Stimulated activated CD4-positive, alpha-beta T cell treated with anti-CD3 and anti-CD28 coated beads, TNF-alpha, amount 100 ng/mL, for 1 hour (primary cell): ENCODE results near the gene SPEM2.

Source experiments
- DNase-seq, 3 donors: peaks; one replicate each; pipeline ENCODE4 v3.0.0-alpha.2; 2020; ENCODE audit warnings: low read depth in 3 of 3, low spot score in 1 of 3

SPEM2 gene

GRCh38 chr17:7403977-7404736 is 21.3 kb upstream of the SPEM2 start, which contains the start of gene TMEM256:
TSS of gene TMEM256 (minus strand) at chr17:7404097. CDS start at chr17:7404084, 13 bp downstream.
- peak; percentile 84 to 91 (median 86) for DNase-seq

GRCh38 chr17:7404737-7405349 is 20.6 kb upstream of the SPEM2 start:
- DNase-seq: peak in 2 of 3 donors; percentile 40 to 53

DNA sequence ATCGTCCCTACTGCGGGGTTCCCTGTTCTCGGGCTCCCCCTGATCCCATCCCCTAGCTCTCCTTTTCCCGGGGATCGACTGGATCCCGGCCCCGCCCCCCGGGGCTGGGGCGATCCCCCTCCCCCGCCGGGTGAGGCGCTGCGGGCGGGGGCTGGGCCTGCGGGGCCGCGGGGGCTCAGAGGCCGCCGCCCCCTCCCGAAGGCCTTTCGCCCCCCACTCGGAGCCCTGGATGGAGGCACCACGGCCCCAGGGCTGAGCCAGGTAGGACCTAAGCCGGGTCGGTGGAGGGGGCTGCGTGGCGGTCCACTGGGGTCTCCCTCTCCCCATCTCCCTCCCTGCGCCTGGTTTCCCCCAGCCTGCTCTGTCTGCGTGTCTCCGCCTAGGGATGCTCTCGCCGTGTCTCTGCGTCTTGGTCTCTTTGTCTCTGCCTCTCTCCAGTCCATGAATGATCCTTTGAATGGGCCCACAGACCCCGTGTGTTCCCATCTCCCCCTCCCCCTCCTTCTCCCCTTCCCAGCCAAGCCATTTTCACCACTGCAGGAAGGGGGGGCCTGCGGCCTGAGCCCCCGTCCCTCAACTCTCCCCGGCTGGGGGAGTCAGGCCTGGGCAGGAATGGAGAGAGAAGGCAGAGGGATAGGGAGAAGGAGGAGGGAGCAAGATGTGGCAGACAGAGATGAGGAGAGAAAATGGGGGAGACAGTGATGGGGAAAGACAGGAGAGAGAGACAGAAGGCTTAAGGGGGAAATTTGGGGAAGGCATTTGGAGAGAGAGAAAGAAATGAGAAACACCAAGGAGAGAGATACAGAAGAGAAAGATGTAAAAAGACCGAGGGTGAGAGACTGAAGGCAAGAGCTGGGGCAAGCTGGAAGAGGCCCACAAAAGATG is 19.8 kb upstream of the SPEM2 start:
- no peak for DNase-seq

DNA sequence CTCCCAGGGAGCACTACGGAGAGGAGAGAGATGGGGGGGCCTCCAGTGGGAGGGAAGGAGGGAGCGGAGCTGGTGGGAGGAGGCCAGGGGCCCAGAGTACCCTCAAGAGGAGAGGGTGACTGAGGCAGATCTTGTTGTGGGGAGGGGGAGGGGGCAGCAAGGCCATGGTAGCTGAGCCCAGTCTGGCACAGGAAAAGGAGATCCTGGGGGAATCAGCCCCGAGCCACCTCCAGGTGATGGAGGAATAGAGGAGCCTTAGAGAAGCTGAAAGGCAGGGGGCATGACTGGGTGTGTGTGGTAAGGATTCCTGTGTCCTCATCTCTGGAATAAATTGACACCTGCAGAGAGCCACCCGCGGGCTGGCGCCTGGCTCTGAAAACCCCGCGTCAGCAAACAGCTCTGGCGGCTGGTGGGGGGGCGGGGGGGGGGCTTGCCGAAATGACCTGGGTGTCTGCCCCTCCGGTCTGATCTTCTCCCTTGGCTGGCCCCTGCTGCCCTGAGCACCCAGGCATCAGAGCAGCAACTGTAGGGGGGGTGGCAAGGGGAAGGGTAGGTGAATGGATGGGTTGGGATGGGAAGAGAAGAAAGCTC is 19.1 kb upstream of the SPEM2 start:
- no peak for DNase-seq

GRCh38 chr17:7407082-7407481 is 18.3 kb upstream of the SPEM2 start:
- no peak for DNase-seq

- DNase-seq: no peak
Measured at GRCh38 chr17:7407485-7408251, 17.7 kb upstream of the SPEM2 start, which contains the start of gene NLGN2. TSS of gene NLGN2 (plus strand) at chr17:7407845. CDS start at chr17:7408256, 411 bp downstream.

GRCh38 chr17:7408252-7408727 is 17.1 kb upstream of the SPEM2 start:
- no peak for DNase-seq

GRCh38 chr17:7408863-7409262 is 16.6 kb upstream of the SPEM2 start:
- no peak for DNase-seq

GRCh38 chr17:7409716-7410115 is 15.7 kb upstream of the SPEM2 start:
- DNase-seq: no peak

DNA sequence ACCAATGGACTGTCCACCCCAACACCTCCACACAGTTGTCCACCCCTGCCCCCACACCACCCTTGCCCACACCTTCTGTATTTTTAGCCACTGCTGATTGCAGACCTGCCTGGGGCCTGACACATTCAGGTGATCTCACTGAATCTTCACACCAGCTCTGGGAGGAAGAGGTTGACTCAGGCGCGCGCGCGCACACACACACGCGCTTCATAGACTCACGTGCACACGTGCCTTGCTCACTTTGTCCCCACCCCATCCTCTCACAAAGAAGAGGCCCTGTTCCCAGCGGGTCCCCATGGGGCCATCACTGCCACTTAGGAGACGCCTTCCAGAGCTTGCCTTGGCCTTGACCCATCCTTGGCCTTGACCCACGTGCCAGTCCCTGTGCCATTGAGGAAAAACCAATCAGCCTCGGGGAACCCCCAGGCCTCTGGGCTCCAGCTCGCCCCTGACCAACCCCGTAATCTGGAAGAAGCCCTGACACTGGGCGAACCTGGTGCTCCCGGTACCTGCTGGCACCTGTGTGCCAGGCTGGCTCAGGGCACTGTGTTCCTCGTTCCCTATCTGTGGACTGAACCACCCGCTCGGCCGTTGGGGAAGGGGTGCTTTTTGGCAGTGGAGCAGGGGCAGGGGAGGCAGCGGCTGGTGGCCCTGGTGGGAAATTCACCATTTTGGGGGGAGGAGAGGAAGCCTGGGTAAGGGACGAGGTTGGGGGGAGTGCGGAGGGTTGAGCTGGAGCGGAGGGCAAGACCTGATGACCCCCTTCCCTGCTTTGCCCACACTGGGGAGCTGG is 14.6 kb upstream of the SPEM2 start:
- no peak for DNase-seq

DNA sequence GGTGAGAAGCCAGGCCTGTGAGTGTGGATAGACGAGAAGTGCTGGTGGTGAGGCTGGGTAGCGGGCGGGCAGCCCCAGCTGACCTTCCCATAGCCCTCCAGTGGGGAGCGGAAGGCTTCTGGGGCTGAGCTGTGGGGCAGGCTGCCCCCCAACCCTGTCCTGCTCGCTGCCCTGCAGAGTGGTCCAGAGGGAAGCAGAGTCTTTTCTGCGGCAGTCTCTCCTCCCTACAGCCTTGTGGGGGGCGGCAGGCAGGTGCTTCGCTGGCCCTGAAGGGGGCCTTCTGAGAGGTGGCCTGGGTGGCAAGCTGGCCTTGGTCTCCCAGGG is 14.0 kb upstream of the SPEM2 start:
- DNase-seq: no peak

DNA sequence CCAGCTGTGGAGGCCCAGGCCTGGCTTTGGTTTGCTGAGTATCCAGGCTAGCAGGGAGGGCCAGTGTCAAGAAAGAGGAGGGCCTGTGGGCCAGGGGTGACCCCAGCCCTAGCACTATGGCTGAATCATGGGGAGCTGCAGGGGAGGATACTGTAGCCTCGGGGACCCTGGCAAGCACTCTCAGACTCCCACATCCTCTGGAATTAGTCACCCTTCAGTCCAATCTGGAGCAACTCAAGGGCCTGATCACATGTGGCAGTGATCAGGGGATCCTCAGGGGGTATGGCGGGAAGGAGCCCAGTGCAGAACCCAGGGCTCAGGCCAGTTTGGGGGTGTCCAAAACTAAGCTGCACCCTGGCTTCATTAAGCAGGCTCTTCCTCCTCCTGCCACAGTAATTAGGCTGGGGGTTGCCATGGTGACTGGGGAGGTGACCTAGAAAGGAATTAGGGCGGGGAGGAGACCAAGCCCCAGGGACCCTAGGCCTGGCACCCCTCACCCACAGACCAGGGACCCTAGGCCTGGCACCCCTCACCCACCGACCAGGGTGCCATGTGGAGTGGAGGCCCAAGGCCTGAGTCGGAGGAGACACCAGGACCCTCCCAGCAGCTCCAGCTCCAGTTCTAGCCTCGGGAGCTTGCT is 11.9 kb upstream of the SPEM2 start:
- no peak for DNase-seq

GRCh38 chr17:7414837-7415236 is 10.6 kb upstream of the SPEM2 start:
- no peak for DNase-seq

GRCh38 chr17:7415784-7416183 is 9.6 kb upstream of the SPEM2 start:
- DNase-seq: no peak

DNA sequence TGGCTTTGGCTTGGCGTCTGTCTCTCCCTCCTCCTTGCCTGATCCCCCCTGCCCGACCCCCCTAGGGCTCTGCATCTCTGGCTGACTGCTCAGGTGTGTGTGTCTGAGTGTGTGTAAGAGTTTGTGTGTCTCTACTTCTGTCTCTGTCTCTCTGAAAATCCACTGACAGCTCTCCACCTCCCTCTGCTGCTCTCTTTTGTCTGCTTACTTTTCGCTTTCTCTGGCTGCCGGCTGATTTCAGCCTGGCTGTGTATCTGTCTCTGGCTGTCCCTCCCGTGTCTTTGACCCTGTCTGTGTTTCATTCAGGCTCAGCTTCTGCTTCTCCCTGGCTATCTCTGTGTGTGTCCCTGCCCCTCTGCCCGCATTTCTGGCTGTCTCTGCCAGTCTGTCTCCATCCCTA is 9.1 kb upstream of the SPEM2 start:
- DNase-seq: no peak

- DNase-seq: no peak
Measured at GRCh38 chr17:7417056-7417655, 8.3 kb upstream of the SPEM2 start.

GRCh38 chr17:7418472-7419152 is 6.8 kb upstream of the SPEM2 start:
- no peak for DNase-seq
